Gastroesophageal sphincter (tissue), 4 donors: ENCODE results near the gene MRPL30. TPM values are rescaled to one million over a fixed set of nuclear protein-coding genes. Genes with fewer than 3 reads are reported as not detected.

Experiments
- ATAC-seq: fragments of 150-250 bp; one replicate; pipeline ENCODE4 v1.9.1; 2016; ENCODE audit warnings: mild to moderate bottlenecking, moderate library complexity
- H3K27ac ChIP-seq, 4 donors: fragments of 200-600 bp; sonication (generic) in 3 of 4; 1 replicate in 3 of 4; 2 replicates in 1 of 4; pipeline ENCODE4 v1.5.1; 2016 to 2019
- H3K27me3 ChIP-seq: fragments of 200-600 bp; sonication (generic); one replicate; pipeline ENCODE4 v1.5.1; 2019
- H3K36me3 ChIP-seq, 2 donors: fragments of 200-600 bp; sonication (generic); one replicate each; pipeline ENCODE4 v1.5.1; 2019; ENCODE audit warnings: control low read depth in 1 of 2
- H3K4me1 ChIP-seq, 3 donors: fragments of 200-600 bp; sonication (generic); 1 replicate in 2 of 3; 2 replicates in 1 of 3; pipeline ENCODE4 v1.5.1; 2016 to 2019; ENCODE audit warnings: control low read depth in 2 of 3
- H3K4me3 ChIP-seq, 2 donors: fragments of 200-600 bp; sonication (generic); one replicate each; pipeline ENCODE4 v1.5.1; 2019; ENCODE audit warnings: mild to moderate bottlenecking in 1 of 2, moderate library complexity in 1 of 2
- H3K9me3 ChIP-seq, 3 donors: fragments of 200-600 bp; sonication (generic); one replicate each; pipeline ENCODE4 v1.5.1; 2017 to 2019; ENCODE audit warnings: control low read depth in 2 of 3
- EP300 ChIP-seq: sonication (generic); formaldehyde crosslinking; IDR thresholded peaks from one replicate; pipeline ENCODE4 v1.6.1; 2017; ENCODE audit warnings: antibody characterized with exemption, mild to moderate bottlenecking
- POLR2A ChIP-seq, 2 donors: fragments of 450-650 bp; IDR thresholded peaks; one replicate each; pipeline ENCODE4 v1.6.1; 2017; ENCODE audit warnings: antibody characterized with exemption in 2 of 2, mild to moderate bottlenecking in 2 of 2, moderate library complexity in 1 of 2
- POLR2AphosphoS5 ChIP-seq: sonication (generic); formaldehyde crosslinking; IDR thresholded peaks from one replicate; pipeline ENCODE4 v1.6.1; 2017; ENCODE audit warnings: antibody characterized with exemption
- WGBS, 2 donors: methylation state at CpG; one replicate each; pipeline ENCODE4 v1.1.5; 2018; ENCODE audit warnings: low coverage in 1 of 2; 5-methylcytosine and 5-hydroxymethylcytosine counted together
- total RNA-seq, 4 donors: library from RNA; depleted of rRNA; stranded (reverse); fragments of >200 nt; gene quantifications; one replicate each; pipeline ENCODE4 v1.1.0, GENCODE V29; 2016
- TF ChIP-seq, protein P1 (sequence below), 4 experiments: fragments of 200-600 bp in 2 of 4; fragments of 450-650 bp in 2 of 4; sonication (generic) in 1 of 4; IDR thresholded peaks; one replicate each; pipeline ENCODE4 v1.5.1; 2017 to 2019; ENCODE audit warnings: antibody characterized with exemption in 4 of 4, mild to moderate bottlenecking in 2 of 4, moderate library complexity in 2 of 4

MRPL30 gene
- total RNA-seq, 4 donors from 2014 or later = 20.2 to 29.8 (median 27.1) TPM

DNA sequence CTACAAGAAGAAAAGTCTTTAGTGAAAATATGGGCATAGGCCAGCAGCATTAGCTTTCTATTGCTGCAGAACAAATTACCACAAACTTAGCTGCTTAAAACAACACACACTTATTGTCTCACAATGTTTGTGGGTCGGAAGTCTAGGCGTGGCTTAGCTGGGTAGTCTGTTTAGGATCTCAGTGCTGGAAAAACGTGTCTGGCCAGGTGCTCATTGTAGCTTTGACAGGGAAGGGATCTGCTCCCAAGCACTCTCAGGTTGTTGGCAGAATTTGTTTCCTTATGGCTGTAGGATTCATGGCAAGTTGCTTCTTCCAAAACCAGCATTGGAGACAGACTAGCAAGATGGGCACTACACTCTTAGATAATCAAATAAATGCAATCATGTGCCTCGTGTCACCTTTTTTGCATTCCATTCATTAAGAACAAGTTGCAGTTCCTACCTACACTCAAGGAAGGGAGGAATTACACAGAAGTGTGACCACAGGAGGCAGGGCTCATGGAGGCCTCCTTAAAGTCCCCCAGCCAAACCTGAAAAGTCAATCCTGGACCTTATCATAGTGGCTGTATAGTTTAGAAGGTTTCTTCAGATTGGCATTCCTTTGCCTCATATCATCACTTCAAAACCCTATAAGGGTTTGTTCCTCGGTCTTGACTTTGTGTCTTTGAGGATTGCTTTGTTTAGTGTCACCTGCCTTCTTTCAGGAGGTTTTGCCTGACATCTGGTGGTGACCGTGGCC is 17.3 kb downstream of the MRPL30 start:
- TF ChIP-seq, protein P1, sequence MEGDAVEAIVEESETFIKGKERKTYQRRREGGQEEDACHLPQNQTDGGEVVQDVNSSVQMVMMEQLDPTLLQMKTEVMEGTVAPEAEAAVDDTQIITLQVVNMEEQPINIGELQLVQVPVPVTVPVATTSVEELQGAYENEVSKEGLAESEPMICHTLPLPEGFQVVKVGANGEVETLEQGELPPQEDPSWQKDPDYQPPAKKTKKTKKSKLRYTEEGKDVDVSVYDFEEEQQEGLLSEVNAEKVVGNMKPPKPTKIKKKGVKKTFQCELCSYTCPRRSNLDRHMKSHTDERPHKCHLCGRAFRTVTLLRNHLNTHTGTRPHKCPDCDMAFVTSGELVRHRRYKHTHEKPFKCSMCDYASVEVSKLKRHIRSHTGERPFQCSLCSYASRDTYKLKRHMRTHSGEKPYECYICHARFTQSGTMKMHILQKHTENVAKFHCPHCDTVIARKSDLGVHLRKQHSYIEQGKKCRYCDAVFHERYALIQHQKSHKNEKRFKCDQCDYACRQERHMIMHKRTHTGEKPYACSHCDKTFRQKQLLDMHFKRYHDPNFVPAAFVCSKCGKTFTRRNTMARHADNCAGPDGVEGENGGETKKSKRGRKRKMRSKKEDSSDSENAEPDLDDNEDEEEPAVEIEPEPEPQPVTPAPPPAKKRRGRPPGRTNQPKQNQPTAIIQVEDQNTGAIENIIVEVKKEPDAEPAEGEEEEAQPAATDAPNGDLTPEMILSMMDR (IDR thresholded peaks at IDR 0.05) = no peak
- TF ChIP-seq POLR2AphosphoS5 = no peak
- no peak for ATAC-seq
- H3K4me1 ChIP-seq = no peaks in the 10 kb centered on the region
- no peak overlapping the region for H3K27ac ChIP-seq
- peaks cover 0 to 68% of the 10 kb centered on the region in 2 donors for H3K36me3 ChIP-seq
- no peaks in the 10 kb centered on the region for H3K9me3 ChIP-seq
- no peaks in the 10 kb centered on the region for H3K27me3 ChIP-seq
- 89 to 100% methylated on average over 2 to 5 of the region's 6 CpGs for WGBS, 2 donors
- no peak overlapping the region for H3K4me3 ChIP-seq

DNA sequence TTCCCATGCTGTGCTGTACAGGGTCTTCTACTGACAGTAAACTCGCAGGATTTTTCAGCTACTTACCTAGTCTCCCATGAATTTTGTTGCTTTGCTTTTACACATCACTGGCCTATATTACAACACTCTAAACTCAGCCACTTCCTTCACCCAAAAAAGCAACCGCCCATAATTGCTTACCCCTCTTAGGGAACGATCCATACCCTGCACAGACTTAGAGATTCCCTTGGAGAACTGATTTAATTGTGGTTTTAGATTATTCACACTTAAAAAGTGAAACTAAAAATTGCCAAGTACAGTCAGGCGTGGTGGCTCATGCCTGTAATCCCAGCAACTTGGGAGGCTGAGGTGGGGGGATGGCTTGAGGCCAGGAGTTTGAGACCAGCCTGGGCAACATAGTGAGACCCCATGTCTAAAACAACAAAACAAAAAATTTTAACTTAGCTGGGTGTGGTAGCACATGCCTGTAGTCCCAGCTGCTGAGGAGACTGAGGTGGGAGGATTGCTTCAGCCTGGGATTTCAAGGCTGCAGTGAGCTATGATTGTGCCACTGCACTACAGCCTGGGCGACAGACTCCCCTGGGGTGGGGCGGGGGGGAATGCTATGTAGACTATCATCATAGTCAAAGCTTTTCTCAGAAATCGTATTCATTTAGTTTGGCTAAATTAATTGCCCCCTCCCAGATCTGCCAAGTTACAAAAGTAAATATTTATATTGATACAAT is 19.3 kb downstream of the MRPL30 start:
- no peaks in the 10 kb centered on the region for H3K9me3 ChIP-seq
- no peak for ATAC-seq
- 74 to 87% methylated on average over 2 to 6 of the region's 7 CpGs for WGBS, 2 donors

DNA sequence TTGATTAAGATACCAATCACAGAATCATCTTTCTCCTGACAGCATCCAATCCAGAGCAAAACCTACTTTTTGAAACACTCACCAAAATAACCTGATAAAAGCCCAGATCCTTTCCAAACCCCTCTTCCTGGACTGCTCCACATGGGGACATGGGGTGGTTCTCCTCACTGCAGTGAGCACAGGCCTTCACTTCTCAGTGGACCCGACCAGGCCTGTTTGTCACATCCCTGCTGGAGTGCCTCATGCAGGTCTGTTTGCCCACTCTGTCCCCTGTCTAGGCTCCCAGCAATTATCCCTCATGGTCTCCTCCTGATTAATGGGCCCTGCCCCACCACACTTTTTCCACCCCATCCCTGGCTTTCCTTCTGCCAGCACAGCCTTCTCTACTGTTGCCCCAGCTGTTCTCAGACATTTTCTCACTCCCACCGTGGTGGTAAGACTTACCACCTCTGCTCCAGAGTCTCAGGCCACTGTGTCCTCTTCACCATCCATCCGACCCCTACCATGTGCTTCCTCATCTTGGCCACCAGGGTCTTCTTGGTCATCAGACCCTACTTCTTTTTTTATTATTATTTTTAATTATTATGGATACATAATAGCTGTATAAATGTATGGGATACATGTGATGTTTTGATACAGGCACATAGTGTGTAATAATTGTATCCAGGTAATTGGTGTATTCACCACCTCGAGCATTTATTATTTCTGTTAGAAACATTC is 21.1 kb downstream of the MRPL30 start:
- 80 to 96% methylated on average over 3 to 4 of the region's 4 CpGs for WGBS, 2 donors
- Histone ChIP-seq H3K4me1 (no peaks in the 10 kb centered on the region), H3K27ac (no peak overlapping the region), H3K9me3 (no peaks in the 10 kb centered on the region), H3K4me3 (no peak overlapping the region), H3K36me3 (peaks cover 0 to 29% of the 10 kb centered on the region in 2 donors), H3K27me3 (no peaks in the 10 kb centered on the region)
- TF ChIP-seq POLR2AphosphoS5 = no peak
- TF ChIP-seq, protein P1 (IDR thresholded peaks at IDR 0.05) = no peak
- TF ChIP-seq POLR2A (IDR thresholded peaks at IDR 0.05) = no peak
- no peak for TF ChIP-seq EP300
- no peak for ATAC-seq

More for the DNA sequence above, 19.3 kb downstream of the MRPL30 start:
- H3K36me3 ChIP-seq = peaks cover 0 to 48% of the 10 kb centered on the region in 2 donors
- no peak overlapping the region for H3K4me3 ChIP-seq
- H3K27me3 ChIP-seq = no peaks in the 10 kb centered on the region
- H3K27ac ChIP-seq = no peak overlapping the region
- no peak for TF ChIP-seq EP300
- TF ChIP-seq POLR2AphosphoS5 = no peak
- TF ChIP-seq, protein P1 (IDR thresholded peaks at IDR 0.05) = no peak
- no peak for TF ChIP-seq POLR2A (IDR thresholded peaks at IDR 0.05)
- no peaks in the 10 kb centered on the region for H3K4me1 ChIP-seq

DNA sequence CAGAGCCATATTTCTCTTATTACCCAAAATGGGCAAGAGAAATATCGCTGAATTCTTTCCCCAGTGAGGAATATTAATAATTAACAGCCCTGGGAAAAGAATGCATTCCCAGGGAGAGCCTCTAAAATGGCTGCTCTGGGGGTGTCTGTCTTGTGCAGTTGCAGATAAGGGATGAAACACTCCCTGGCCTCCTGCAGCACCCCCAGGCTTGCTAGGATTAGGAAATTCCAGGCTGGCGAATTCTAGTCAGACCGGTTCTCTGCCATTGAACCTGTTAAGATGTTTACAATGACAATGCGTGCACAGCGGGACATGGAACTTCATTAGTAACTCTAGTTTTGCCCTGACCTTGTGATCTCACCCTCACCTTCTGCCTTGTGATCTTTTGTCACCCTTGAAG is 24.5 kb downstream of the MRPL30 start:
- Histone ChIP-seq H3K27ac (no peak overlapping the region), H3K9me3 (no peaks in the 10 kb centered on the region), H3K27me3 (no peaks in the 10 kb centered on the region), H3K4me1 (no peaks in the 10 kb centered on the region), H3K4me3 (no peak overlapping the region), H3K36me3 (peaks cover 0 to 17% of the 10 kb centered on the region in 2 donors)
- no peak for ATAC-seq
- 79 to 100% methylated on average over 2 to 5 of the region's 5 CpGs for WGBS, 2 donors
- TF ChIP-seq POLR2A (IDR thresholded peaks at IDR 0.05) (no peak), POLR2AphosphoS5 (no peak), EP300 (no peak)
- TF ChIP-seq, protein P1 (IDR thresholded peaks at IDR 0.05) = no peak
